Stimulated activated naive CD4-positive, alpha-beta T cell (primary cell): ENCODE data around the gene ATL2.
A peak's percentile ranks its signal among the peaks of the same experiment; 100 is the strongest.
"Not testable (repeated sequence)": the region's sequence is repeated elsewhere in the genome, so short reads cannot be mapped to it uniquely, and the experiment has no call there.

Experiments used
- DNase-seq, 6 experiments: peaks; one replicate each; lab custom pipeline; 2025; lab: John Stamatoyannopoulos, UW

Gene ATL2

DNA sequence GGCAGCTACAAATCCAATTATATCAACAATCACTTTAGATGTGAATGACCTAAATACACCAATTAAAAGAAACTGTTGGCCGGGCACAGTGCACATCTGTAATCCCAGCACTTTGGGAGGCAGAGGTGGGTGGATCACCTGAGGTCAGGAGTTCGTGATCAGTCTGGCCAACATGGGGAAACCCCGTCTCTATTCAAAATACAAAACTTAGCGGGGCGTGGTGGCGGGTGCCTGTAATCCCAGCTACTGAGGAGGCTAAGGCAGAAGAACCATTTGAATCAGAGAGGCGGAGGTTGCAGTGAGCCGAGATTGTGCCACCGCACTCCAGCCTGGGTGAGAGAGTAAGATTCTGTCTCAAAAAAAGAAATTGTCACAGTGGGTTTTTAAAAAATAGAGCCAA lies 49.5 kb downstream of the ATL2 start:
- DNase-seq: no peak

DNA sequence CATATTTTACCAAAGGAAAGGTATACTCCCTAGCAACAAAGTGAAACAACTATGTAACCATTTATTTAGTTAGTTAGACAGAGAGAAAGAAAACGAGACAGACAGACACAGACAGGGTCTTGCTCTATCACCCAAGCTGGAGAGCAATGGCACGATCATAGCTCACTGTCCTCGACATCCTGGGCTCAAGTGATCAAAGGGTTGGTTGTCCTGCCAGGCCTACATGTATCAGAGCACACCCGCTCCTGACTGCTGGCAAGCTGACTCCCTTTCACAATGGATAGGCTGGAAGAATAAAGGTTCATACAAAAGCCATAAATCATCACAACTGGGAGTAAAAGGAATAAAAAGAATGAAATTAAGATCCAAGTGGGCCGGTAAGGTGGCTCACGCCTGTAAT lies 53.5 kb downstream of the ATL2 start:
- DNase-seq: no peak

GRCh38 chr2:38322224-38322914 lies 54.7 kb downstream of the ATL2 start:
- no peak for DNase-seq

GRCh38 chr2:38319240-38319639 lies 57.8 kb downstream of the ATL2 start:
- not testable (repeated sequence) for DNase-seq

DNA sequence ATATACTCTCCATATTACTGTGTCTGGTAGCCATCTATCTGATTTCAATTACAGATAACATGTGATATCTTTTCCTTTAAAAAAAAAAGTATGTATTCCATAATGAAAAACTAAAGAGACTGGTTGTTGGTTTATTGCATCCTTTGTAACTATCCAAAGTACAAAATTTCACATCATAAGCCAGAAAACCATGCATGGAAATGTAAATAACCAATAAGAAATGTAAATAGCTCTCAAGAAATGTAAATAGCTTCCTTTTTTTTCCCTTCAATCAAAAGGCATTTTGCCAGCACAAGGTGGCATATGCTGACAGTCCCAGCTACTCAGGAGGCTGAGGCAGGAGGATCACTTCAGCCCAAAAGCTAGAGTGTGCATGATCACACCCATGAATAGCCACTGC lies 59.3 kb downstream of the ATL2 start:
- no peak for DNase-seq

GRCh38 chr2:38315707-38316333 lies 61.3 kb downstream of the ATL2 start:
- DNase-seq: peak in 3 of 6 experiments; percentile 13 to 57 (median 49)

- no peak for DNase-seq
These were observed 68.3 kb downstream of the ATL2 start for GRCh38 chr2:38308821-38309220.

- DNase-seq: no peak
These were observed 74.9 kb downstream of the ATL2 start for GRCh38 chr2:38301969-38302702.

DNA sequence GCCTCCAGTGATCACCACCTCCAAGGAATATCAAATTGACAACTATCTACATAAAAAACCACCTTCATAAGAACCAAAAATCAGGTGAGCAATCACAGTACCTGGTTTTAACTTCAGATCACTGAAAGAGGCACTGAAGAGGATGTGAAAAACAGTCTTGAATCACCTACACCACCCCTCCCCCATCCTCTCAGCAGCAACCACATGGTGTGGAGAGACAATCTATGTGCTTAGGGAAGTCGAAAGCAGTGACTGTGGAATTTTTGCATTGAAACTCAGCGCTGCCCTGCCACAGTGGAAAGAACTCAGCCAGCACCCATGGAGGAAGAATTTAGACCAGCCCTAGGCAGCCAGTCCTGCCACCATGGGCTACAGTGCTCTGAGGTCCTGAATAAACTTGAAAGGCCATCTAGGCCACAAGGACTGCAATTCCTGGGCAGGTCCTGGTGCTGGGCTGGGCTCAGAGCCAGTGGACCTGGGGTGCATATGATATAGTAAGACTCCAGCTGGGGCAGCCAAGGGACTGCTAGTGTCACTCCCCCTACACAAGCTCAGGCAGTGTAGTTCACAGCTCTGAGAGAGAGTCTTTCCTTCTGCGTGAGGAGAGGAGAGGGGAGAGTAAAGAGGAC lies 75.6 kb downstream of the ATL2 start:
- DNase-seq: no peak

- DNase-seq: no peak
These were observed 78.5 kb downstream of the ATL2 start for GRCh38 chr2:38298539-38298938.

GRCh38 chr2:38296197-38296780 lies 80.8 kb downstream of the ATL2 start:
- no peak for DNase-seq

DNA sequence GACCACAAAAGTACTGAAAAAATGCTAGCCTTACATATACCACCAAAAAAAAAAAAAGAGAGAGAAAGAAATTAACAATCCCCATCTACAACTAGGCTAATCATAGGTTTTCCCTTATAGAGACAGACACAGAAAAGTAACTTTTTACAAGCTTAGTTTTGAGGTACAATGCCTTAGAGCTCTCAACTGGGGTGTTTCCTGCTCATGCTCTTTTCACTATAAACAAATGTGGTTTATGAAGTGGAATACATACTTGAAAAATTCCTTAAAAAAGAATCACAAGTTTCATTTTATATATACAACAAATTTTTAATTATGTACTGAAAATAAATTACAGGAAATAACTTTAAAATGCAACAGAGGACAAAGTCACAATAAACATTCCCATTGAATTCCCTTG lies 82.5 kb downstream of the ATL2 start:
- no peak for DNase-seq

DNA sequence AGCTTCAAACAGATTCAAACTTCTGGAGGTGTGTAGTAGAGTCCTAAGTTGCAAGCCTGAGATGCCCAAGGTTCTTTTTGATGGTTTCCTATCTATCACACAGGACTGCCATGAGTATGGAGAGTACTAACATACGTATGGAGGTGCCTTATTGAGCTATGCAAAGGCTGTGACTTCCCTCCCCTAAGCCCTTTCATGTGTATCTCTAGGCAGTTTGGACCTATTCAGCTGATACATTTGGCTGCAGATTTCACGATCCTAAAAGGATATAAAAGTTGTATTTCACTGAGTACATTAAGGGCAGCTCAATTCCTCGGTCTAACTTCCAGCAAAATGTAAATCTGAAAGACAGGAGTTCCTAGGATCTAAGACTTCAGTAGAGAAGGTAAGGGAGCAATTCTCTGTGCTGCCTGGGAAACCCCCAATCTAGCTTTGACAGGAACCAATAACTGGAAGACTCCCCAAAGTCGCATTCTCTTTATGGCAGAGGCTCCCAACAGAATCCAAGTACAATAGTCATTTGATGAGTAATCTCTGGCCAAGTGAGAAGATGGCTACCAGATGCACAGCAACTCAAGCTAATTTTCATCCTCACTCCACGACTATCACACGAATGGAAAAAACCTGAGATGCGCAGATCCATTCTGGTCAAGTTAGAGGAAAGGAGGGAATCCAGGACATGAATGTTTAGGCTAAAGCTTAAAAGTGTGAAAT lies 83.8 kb downstream of the ATL2 start:
- no peak for DNase-seq

DNA sequence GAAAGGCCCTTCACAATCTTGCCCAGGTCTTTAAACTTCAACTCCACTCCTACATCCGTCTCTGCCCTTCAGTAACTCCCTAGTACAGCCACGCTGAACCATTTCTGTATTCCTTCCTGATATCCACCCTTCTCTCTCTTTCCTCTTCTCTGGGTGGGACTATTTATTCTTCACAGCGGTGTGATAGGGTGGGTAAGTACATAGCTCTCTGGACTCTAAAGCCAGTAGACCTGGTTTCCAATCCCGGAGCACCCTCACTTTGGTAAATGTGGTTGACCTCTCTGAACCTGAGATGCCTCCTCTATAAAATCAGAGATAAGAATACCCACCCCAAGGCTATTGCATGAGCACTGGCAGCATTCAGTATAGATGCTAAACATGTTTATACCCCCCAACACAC lies 86.7 kb downstream of the ATL2 start:
- no peak for DNase-seq

DNA sequence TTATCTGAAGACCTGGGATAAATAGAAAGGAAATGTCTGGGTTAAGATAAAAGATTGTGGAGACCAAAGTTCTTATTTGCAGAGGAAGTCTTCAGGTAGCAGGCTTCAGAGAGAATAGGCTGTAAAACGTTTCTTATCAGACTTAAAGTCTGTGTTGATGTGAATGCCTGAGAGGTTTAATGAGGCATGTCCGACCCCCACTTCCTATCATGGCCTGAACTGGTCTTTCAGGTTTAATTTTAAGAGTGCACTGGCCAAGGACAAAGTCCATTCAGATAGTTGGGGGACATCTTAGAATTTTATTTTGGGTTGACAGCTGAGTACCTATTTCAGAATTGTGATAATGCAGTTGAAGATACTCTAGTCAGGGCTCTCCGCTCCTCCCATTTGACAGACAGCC lies 92.1 kb downstream of the ATL2 start:
- peak in 1 of 6 experiments; percentile 7 for DNase-seq

- DNase-seq: no peak
These were observed 95.9 kb downstream of the ATL2 start for GRCh38 chr2:38281095-38281742.

DNA sequence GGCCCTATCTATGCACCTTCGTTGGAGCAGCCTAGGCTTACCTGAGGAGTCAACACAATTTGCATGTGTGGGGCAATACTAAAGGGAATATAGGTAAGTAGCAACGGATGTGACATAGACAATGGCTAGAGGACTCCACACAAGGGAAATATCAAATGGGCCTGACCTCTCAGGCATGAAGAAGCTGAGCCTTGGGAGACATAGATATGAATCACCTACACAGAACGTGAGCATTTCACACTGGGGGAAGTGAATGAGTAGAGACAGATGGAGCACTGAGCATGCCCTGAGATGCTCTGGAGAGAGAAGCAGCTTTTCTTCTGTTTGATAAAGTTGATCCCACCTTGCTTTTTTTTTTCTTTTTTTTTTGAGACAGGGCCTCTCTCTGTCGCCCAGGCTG lies 97.9 kb downstream of the ATL2 start:
- no peak for DNase-seq

DNA sequence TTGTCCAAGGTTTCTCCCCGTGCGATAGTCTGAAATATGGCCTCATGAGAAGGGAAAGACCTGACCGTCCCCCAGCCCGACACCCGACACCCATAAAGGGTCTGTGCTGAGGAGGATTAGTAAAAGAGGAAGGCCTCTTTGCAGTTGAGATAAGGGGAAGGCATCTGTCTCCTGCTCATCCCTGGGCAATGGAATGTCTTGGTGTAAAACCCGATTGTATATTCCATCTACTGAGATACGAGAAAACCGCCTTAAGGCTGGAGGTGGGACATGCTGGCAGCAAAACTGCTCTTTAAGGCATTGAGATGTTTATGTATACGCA lies 99.0 kb downstream of the ATL2 start:
- not testable (repeated sequence) for DNase-seq

DNA sequence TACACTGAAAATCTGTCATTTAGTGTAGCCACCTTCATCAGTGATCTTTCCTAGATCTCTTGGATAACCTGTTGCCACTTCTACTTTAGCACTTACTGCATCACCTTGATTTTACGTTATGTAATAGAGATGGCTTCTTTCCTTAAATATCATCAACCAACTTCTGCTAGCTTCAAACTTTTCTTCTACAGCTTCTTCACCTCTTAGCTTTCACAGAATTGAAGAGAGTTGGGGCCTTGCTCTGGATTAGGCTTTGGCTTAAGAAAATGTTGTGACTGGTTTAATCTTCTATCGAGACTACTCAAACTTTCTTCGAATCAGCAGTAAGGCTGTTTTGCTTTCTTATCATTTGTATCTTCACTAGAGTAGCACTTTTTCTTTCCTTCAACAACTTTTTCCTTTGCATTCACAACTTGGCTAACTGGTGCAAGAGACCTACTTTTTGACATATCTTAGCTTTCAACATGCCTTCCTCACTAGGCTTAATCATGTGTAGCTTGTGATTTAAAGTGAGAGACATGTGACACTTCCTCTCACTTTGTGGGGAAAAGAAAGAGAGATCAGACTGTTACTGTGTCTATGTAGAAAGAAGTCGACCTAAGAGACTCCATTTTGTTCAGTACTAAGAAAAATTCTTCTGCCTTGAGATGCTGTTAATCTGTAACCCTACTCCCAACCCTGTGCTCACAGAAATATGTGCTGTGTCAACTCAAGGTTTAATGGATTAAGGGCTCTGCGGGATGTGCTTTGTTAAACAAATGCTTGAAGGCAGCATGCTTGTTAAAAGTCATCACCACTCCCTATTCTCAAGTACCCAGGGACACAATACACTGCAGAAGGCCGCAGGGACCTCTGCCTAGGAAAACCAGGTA lies 99.6 kb downstream of the ATL2 start:
- DNase-seq: no peak
